ENCODE measurements around the gene ZFP57.
"Not testable (repeated sequence)": the region's sequence is repeated elsewhere in the genome, so short reads cannot be mapped to it uniquely, and the experiment has no call there.

ZFP57 gene

DNA sequence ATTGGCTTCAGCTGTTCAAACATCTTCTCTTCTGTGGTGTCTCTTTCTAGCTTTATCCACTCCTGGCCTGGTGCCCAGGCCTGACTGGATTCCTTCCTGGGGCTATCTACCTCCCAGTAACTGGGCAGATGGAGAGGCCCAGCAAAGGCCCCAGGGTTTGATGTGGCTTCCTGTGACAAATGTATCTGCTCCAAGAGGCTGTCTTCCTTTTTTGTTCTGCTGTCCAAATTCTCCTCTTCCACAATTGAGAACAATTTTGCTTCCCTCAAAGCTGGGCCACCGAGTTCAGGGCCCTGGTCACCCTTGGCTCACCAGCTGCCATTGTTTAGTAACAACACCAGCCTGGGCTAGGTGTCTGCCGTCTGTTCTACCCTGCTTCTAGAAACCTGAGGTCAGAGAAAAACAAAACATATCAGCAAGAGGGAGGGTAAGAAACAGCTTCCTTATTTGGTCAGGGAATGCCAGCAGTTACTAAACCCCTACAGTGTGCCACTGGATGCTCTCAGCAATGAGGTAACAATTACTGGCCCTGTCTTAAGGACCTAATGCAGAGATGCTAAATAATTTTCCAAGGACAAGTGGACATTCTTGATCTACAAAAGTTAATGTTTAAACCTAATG, 3.9 kb downstream of the ZFP57 start:
- H3K4me3 ChIP-seq (IDR thresholded peaks at IDR 0.05; ENCODE audit: insufficient read depth, low read depth, low read length): no peak overlapping the region
- no peaks in the 10 kb centered on the region for H3K36me3 ChIP-seq (ENCODE audit: insufficient read depth)
- peak overlapping the region; percentile 29; the same call in 1 of the 2 replicates for H3K4me2 ChIP-seq
- H4K20me1 ChIP-seq (ENCODE audit: insufficient read depth): no peaks in the 10 kb centered on the region
- no peak overlapping the region for H3K9ac ChIP-seq
- H2AFZ ChIP-seq (ENCODE audit: low read depth): 0 out of 2 replicates have a peak overlapping the region, but pooled peaks have one; percentile 38
- H3K79me2 ChIP-seq (ENCODE audit: insufficient read depth, low read depth): no peaks in the 10 kb centered on the region
- H3K27ac ChIP-seq: no peak overlapping the region
- TF ChIP-seq CTCF (conservative IDR thresholded peaks at IDR 0.05; ENCODE audit: low read depth, low read length): no peak
- no peaks in the 10 kb centered on the region for H3K27me3 ChIP-seq (ENCODE audit: insufficient read depth, low read depth)
- peaks cover 10% of the 10 kb centered on the region for H3K4me1 ChIP-seq (ENCODE audit: low read depth, poor library complexity, severe bottlenecking)

GRCh38 chr6:29675561-29675960, 5.4 kb downstream of the ZFP57 start:
- H4K20me1 ChIP-seq (ENCODE audit: insufficient read depth): no peaks in the 10 kb centered on the region
- H3K4me2 ChIP-seq: no peak overlapping the region

DNA sequence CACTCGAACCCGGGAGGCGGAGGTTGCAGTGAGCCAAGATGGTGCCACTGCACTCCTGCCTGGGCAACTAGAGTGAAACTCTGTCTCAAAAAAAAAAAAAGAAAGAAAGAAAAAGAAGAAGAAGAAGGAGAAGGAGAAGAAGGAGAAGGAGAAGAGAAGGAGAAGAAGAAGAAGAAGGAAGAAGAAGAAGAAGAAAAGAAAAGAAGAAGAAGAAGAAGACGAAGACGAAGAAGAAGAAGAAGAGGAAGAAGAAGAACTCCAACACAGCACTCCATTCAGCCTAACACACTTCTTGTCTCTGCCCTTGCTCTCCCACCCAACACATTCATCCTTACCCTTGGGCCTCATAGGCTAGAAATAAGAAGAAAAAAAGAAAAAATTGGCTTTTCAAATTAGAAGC, 6.9 kb downstream of the ZFP57 start:
- H3K27ac ChIP-seq: no peak overlapping the region
- H4K20me1 ChIP-seq (ENCODE audit: insufficient read depth): no peaks in the 10 kb centered on the region
- H3K4me2 ChIP-seq: no peak overlapping the region
- H2AFZ ChIP-seq (ENCODE audit: low read depth): no peak overlapping the region
- H3K79me2 ChIP-seq (ENCODE audit: insufficient read depth, low read depth): no peaks in the 10 kb centered on the region
- no peak overlapping the region for H3K9ac ChIP-seq
- no peaks in the 10 kb centered on the region for H3K36me3 ChIP-seq (ENCODE audit: insufficient read depth)
- H3K4me1 ChIP-seq (ENCODE audit: low read depth, poor library complexity, severe bottlenecking): peaks cover 10% of the 10 kb centered on the region
- no peaks in the 10 kb centered on the region for H3K27me3 ChIP-seq (ENCODE audit: insufficient read depth, low read depth)
- TF ChIP-seq CTCF (conservative IDR thresholded peaks at IDR 0.05; ENCODE audit: low read depth, low read length): no peak
- no peak overlapping the region for H3K4me3 ChIP-seq (IDR thresholded peaks at IDR 0.05; ENCODE audit: insufficient read depth, low read depth, low read length)

More at GRCh38 chr6:29675561-29675960, 5.4 kb downstream of the ZFP57 start:
- H3K4me1 ChIP-seq (ENCODE audit: low read depth, poor library complexity, severe bottlenecking): peaks cover 10% of the 10 kb centered on the region
- no peak overlapping the region for H3K27ac ChIP-seq
- no peaks in the 10 kb centered on the region for H3K27me3 ChIP-seq (ENCODE audit: insufficient read depth, low read depth)
- H3K79me2 ChIP-seq (ENCODE audit: insufficient read depth, low read depth): no peaks in the 10 kb centered on the region
- no peak overlapping the region for H2AFZ ChIP-seq (ENCODE audit: low read depth)
- H3K9ac ChIP-seq: no peak overlapping the region
- no peak overlapping the region for H3K4me3 ChIP-seq (IDR thresholded peaks at IDR 0.05; ENCODE audit: insufficient read depth, low read depth, low read length)
- no peaks in the 10 kb centered on the region for H3K36me3 ChIP-seq (ENCODE audit: insufficient read depth)
- TF ChIP-seq CTCF (conservative IDR thresholded peaks at IDR 0.05; ENCODE audit: low read depth, low read length): no peak

- H3K36me3 ChIP-seq (ENCODE audit: insufficient read depth): no peaks in the 10 kb centered on the region
- TF ChIP-seq CTCF (conservative IDR thresholded peaks at IDR 0.05; ENCODE audit: low read depth, low read length): no peak
- H4K20me1 ChIP-seq (ENCODE audit: insufficient read depth): no peaks in the 10 kb centered on the region
- H2AFZ ChIP-seq (ENCODE audit: low read depth): no peak overlapping the region
- no peaks in the 10 kb centered on the region for H3K79me2 ChIP-seq (ENCODE audit: insufficient read depth, low read depth)
- peaks cover 10% of the 10 kb centered on the region for H3K4me1 ChIP-seq (ENCODE audit: low read depth, poor library complexity, severe bottlenecking)
- H3K4me3 ChIP-seq (IDR thresholded peaks at IDR 0.05; ENCODE audit: insufficient read depth, low read depth, low read length): no peak overlapping the region
- no peak overlapping the region for H3K4me2 ChIP-seq
- H3K27me3 ChIP-seq (ENCODE audit: insufficient read depth, low read depth): no peaks in the 10 kb centered on the region
- H3K27ac ChIP-seq: no peak overlapping the region
- H3K9ac ChIP-seq: no peak overlapping the region
Observed at GRCh38 chr6:29673161-29673560, 7.8 kb downstream of the ZFP57 start.

DNA sequence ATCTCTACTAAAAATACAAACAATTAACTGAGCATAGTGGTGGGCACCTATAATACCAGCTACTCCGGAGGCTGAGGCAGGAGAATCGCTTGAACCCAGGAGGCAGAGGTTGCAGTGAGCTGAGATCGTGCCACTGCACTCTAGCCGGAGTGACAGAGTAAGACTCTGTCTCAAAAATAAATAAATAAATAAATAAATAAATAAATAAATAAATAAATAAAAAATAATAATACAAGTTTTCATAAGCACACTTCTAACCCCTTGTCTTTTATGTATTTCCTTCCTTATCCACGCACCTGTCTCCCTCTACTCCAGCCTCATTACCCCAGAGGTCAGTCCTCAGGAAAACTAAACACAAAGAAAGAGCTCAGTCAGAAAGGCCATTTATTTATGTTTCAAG, 8.8 kb downstream of the ZFP57 start:
- H3K4me2 ChIP-seq; H3K79me2 ChIP-seq (ENCODE audit: insufficient read depth, low read depth); H3K27me3 ChIP-seq (ENCODE audit: insufficient read depth, low read depth); H3K36me3 ChIP-seq (ENCODE audit: insufficient read depth); H3K27ac ChIP-seq; H3K4me1 ChIP-seq (ENCODE audit: low read depth, poor library complexity, severe bottlenecking); H3K4me3 ChIP-seq (IDR thresholded peaks at IDR 0.05; ENCODE audit: insufficient read depth, low read depth, low read length); H3K9ac ChIP-seq; H2AFZ ChIP-seq (ENCODE audit: low read depth); H4K20me1 ChIP-seq (ENCODE audit: insufficient read depth): not testable (repeated sequence)
